ENCODE data around the gene FUT7. TPM values are rescaled to one million over a fixed set of nuclear protein-coding genes. Genes with fewer than 3 reads are reported as not detected.
A peak's percentile ranks its signal among the peaks of the same experiment; 100 is the strongest.

FUT7 gene
- total and polyA plus RNA-seq, 2 of the 8 experiments (the other 6 are each of a cell fraction or from before 2014, with no cell fraction given) = not detected

GRCh38 chr9:137073992-137074399 is 42.1 kb upstream of the FUT7 start:
- H2AK5ac ChIP-seq (ENCODE audit: low read depth, low read length) = peak overlapping the region; percentile 70; the same call in 1 of the 2 replicates
- no peaks in the 10 kb centered on the region for H3K79me2 ChIP-seq (ENCODE audit: control insufficient read depth in 1 of 2, insufficient read depth in 2 of 2, low read length in 2 of 2)
- H3K23ac ChIP-seq (ENCODE audit: insufficient read length) = no peak overlapping the region
- H3K18ac ChIP-seq (ENCODE audit: extremely low read depth, low read length) = no peak overlapping the region
- H2BK120ac ChIP-seq (replicated peaks; ENCODE audit: low read depth, low read length) = no peak overlapping the region
- no peak overlapping the region for H2BK5ac ChIP-seq (ENCODE audit: low read depth, low read length)
- no peak overlapping the region for H3K4ac ChIP-seq (replicated peaks; ENCODE audit: insufficient read length, low read depth, low read length)
- H4K5ac ChIP-seq (ENCODE audit: insufficient read length, low read depth, low read length) = no peak overlapping the region
- H3K4me1 ChIP-seq (replicated peaks in 1 of 4; ENCODE audit: control insufficient read depth in 3 of 4, insufficient read depth in 4 of 4, low read length in 3 of 4) = peaks cover 0 to 29% (median 24%) of the 10 kb centered on the region in 4 experiments; a peak in 6 of 7 replicates
- peaks cover 2% of the 10 kb centered on the region; the same call in 1 of the 2 replicates for H3K79me1 ChIP-seq (ENCODE audit: low read depth, low read length)
- H3K9ac ChIP-seq (replicated peaks in 1 of 4; ENCODE audit: extremely low read depth in 1 of 4, low read depth in 3 of 4, low read length in 3 of 4) = no peak overlapping the region
- H4K91ac ChIP-seq (replicated peaks; ENCODE audit: insufficient read length, low read length) = peak overlapping the region; percentile 59
- DNase-seq (ENCODE audit: low read depth in 1 of 2, low spot score in 2 of 2) (no peak), FAIRE-seq (no peak)
- no peak overlapping the region for H3K56ac ChIP-seq (replicated peaks; ENCODE audit: insufficient read length, low read depth, low read length)
- 87% methylated on average over 8 of the region's 8 CpGs; no CpG with 5 or more reads in 1 of the 2 experiments for WGBS, 2 experiments (ENCODE audit: extremely low coverage in 1 of 2, insufficient coverage in 1 of 2, insufficient read length in 1 of 2, insufficient replicate concordance in 2 of 2, low coverage in 1 of 2, low lambda C conversion rate in 2 of 2, missing lambda C conversion rate in 1 of 2)
- H3K27ac ChIP-seq (ENCODE audit: low read depth, low read length) = no peak overlapping the region
- no peak overlapping the region for H3K14ac ChIP-seq (ENCODE audit: insufficient read length)
- no peak overlapping the region for H2AFZ ChIP-seq (ENCODE audit: low read length)
- ChIA-PET CTCF (ENCODE audit: partially characterized antibody) (interaction anchor here (1.0 to 4.6 kb wide), 6 partner anchors 10 to 126 kb away, joined by 3 to 27 read pairs (median 4); partner anchors contain the start of gene NPDC1), POLR2A (ENCODE audit: partially characterized antibody) (interaction anchor here (0.7 to 2.1 kb wide), 3 partner anchors 13 to 265 kb away, joined by 3 to 9 read pairs (median 4); partner anchors contain the start of gene MAN1B1)
- peaks cover 17 to 42% (median 30%) of the 10 kb centered on the region in 4 experiments for H3K27me3 ChIP-seq (replicated peaks in 1 of 4; ENCODE audit: control insufficient read depth in 3 of 4, extremely low read depth in 1 of 4, insufficient read depth in 3 of 4, low read length in 3 of 4)
- no peak overlapping the region for H2BK20ac ChIP-seq (ENCODE audit: low read length)
- H3K9me3 ChIP-seq (ENCODE audit: insufficient read depth in 2 of 2, low read depth in 1 of 2, low read length in 1 of 2) = no peaks in the 10 kb centered on the region
- H3K36me3 ChIP-seq (ENCODE audit: control insufficient read depth in 2 of 4, insufficient read depth in 4 of 4, low read length in 3 of 4) = no peaks in the 10 kb centered on the region; a peak in 1 of 8 replicates
- H2BK12ac ChIP-seq (ENCODE audit: low read depth, low read length) = peak overlapping the region; percentile 63; the same call in 1 of the 2 replicates
- no peak overlapping the region for H4K8ac ChIP-seq (ENCODE audit: extremely low read depth, insufficient read depth, low read length)
- H4K20me1 ChIP-seq (replicated peaks in 1 of 2; ENCODE audit: control insufficient read depth in 1 of 2, insufficient read depth in 2 of 2, low read length in 2 of 2) = peaks cover 5 to 7% of the 10 kb centered on the region in 2 experiments
- TF ChIP-seq CBX8 (IDR thresholded peaks at IDR 0.05; ENCODE audit: borderline replicate concordance, low read depth, low read length) = no peak
- TF ChIP-seq EZH2 (IDR thresholded peaks at IDR 0.05; ENCODE audit: low read depth, low read length, severe bottlenecking) = no peak
- TF ChIP-seq MAFK (IDR thresholded peaks at IDR 0.05; ENCODE audit: low read depth, low read length) = no peak
- no peak for TF ChIP-seq PHF8 (conservative IDR thresholded peaks at IDR 0.05; ENCODE audit: low read depth, low read length)
- TF ChIP-seq SP4 (IDR thresholded peaks at IDR 0.05; ENCODE audit: low read length) = no peak
- TF ChIP-seq YY1 (IDR thresholded peaks at IDR 0.05; ENCODE audit: low read depth, low read length) = no peak
- TF ChIP-seq POLR2A (IDR thresholded peaks at IDR 0.05; ENCODE audit: control extremely low read depth in 1 of 2, low read depth in 2 of 2, low read length in 2 of 2) = no peak
- no peak for TF ChIP-seq ATF2 (IDR thresholded peaks at IDR 0.05; ENCODE audit: low read length)
- H3K23me2 ChIP-seq (ENCODE audit: low read depth, low read length) = peaks cover 27% of the 10 kb centered on the region
- 0 out of 2 replicates have a peak overlapping the region, but pooled peaks have one; percentile 19 for H2BK15ac ChIP-seq (ENCODE audit: low read length)
- H3K4me2 ChIP-seq (ENCODE audit: insufficient read depth in 1 of 2, low read depth in 2 of 2, low read length in 2 of 2) = no peak overlapping the region
- no peak overlapping the region for H3K4me3 ChIP-seq (ENCODE audit: extremely low read depth in 1 of 4, insufficient read depth in 2 of 4, low read depth in 3 of 4, low read length in 4 of 4)
